ENCODE results near the gene MAZ. TPM values are rescaled to one million over a fixed set of nuclear protein-coding genes. Genes with fewer than 3 reads are reported as not detected.
"Not testable (repeated sequence)": the region's sequence is repeated elsewhere in the genome, so short reads cannot be mapped to it uniquely, and the experiment has no call there.

MAZ gene
- total RNA-seq, 1 donor from 2014 or later: 304 TPM

- no peak within 1 kb of the TSS for H3K4me3 Mint-ChIP-seq (ENCODE audit: unreplicated experiment)
- DNase-seq (ENCODE audit: extremely low spot score, unreplicated experiment): no peak
- peaks cover 16% of the 10 kb centered on the region for H3K27me3 Mint-ChIP-seq (ENCODE audit: unreplicated experiment)
- H3K4me1 Mint-ChIP-seq (ENCODE audit: unreplicated experiment): peaks cover 6% of the 10 kb centered on the region
- H3K9me3 Mint-ChIP-seq (ENCODE audit: unreplicated experiment): no peaks in the 10 kb centered on the region
- TF ChIP-seq CTCF (IDR thresholded peaks at IDR 0.05): no peak
- H3K27ac Mint-ChIP-seq (ENCODE audit: unreplicated experiment): no peak within 1 kb of the TSS
- H3K36me3 Mint-ChIP-seq (ENCODE audit: unreplicated experiment): no peaks in the 10 kb centered on the region
These were observed 28.6 kb upstream of the MAZ start, which contains the start of gene ZG16 for GRCh38 chr16:29777576-29778350. Gene ZG16, plus strand, starts transcription at chr16:29778256. Its CDS starts 1,011 bp downstream, at chr16:29779267.

- Mint-ChIP-seq H3K27me3 (ENCODE audit: unreplicated experiment) (peaks cover 13% of the 10 kb centered on the region), H3K9me3 (ENCODE audit: unreplicated experiment) (no peaks in the 10 kb centered on the region), H3K27ac (ENCODE audit: unreplicated experiment) (no peak overlapping the region), H3K36me3 (ENCODE audit: unreplicated experiment) (no peaks in the 10 kb centered on the region), H3K4me1 (ENCODE audit: unreplicated experiment) (peaks cover 6% of the 10 kb centered on the region), H3K4me3 (ENCODE audit: unreplicated experiment) (no peak overlapping the region)
- TF ChIP-seq CTCF (IDR thresholded peaks at IDR 0.05): no peak
- no peak for DNase-seq (ENCODE audit: extremely low spot score, unreplicated experiment)
These were observed 26.9 kb upstream of the MAZ start for GRCh38 chr16:29779474-29779873.

DNA sequence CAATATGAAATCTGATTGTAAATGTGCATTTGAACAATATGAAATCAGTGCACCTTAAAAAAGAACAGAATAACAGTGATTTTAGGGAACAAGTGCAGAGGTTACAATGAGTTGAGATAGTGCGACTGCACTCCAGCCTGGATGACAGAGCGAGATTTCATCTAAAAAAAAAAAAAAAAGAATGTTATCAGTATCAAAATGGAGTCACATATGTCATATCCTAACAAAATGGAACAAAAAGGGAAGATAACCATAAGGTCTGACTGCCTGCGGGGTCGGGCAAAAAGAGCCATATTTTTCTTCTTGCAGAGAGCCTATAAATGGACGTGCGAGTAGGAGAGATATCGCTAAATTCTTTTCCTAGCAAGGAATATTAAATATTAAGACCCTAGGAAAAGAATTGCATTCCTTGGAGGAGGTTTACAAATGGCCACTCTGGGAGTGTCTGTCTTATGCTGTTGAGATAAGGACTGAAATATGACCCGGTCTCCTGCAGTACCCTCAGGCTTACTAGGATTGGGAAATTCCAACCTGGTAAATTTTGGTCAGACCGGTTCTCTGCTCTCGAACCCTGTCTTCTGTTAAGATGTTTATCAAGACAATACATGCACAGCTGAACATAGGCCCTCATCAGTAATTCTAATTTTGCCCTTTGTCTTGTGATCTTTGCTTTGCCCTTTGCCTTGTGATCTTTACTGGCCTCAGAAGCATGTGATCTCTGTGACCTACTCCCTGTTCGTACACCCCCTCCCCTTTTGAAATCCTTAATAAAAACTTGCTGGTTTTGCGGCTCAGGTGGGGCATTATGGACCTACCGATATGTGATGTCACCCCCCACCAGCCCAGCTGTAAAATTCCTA lies 23.0 kb upstream of the MAZ start:
- peaks cover 13% of the 10 kb centered on the region for H3K4me1 Mint-ChIP-seq (ENCODE audit: unreplicated experiment)
- not testable (repeated sequence) for H3K36me3 Mint-ChIP-seq (ENCODE audit: unreplicated experiment); H3K27ac Mint-ChIP-seq (ENCODE audit: unreplicated experiment); DNase-seq (ENCODE audit: extremely low spot score, unreplicated experiment); H3K9me3 Mint-ChIP-seq (ENCODE audit: unreplicated experiment); H3K4me3 Mint-ChIP-seq (ENCODE audit: unreplicated experiment); H3K27me3 Mint-ChIP-seq (ENCODE audit: unreplicated experiment)

DNA sequence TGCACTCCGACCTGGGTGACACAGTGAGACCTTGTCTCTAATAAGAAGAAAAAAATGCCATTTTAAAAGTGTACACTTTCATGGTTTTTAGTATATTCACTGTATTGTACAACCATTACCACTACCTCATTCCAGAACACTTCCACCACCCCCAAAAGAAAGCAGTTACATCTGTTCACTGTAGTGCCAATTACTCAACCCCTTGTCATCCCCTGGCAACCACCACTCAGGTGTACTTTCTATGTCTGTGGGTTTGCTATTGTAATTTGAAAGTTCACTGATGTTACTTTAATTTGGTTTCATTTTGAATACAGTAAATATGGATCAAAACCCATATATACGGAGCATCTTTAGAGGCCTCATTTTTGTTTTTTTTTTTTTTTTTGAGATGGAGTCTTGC lies 22.2 kb upstream of the MAZ start:
- Mint-ChIP-seq H3K27me3 (ENCODE audit: unreplicated experiment) (peaks cover 5% of the 10 kb centered on the region), H3K27ac (ENCODE audit: unreplicated experiment) (no peak overlapping the region), H3K36me3 (ENCODE audit: unreplicated experiment) (no peaks in the 10 kb centered on the region), H3K4me3 (ENCODE audit: unreplicated experiment) (no peak overlapping the region), H3K4me1 (ENCODE audit: unreplicated experiment) (peaks cover 13% of the 10 kb centered on the region), H3K9me3 (ENCODE audit: unreplicated experiment) (no peaks in the 10 kb centered on the region)
- no peak for DNase-seq (ENCODE audit: extremely low spot score, unreplicated experiment)
- TF ChIP-seq CTCF (IDR thresholded peaks at IDR 0.05): no peak

GRCh38 chr16:29784901-29785500 lies 21.3 kb upstream of the MAZ start:
- Mint-ChIP-seq H3K9me3 (ENCODE audit: unreplicated experiment) (no peaks in the 10 kb centered on the region), H3K4me1 (ENCODE audit: unreplicated experiment) (peaks cover 12% of the 10 kb centered on the region), H3K27me3 (ENCODE audit: unreplicated experiment) (peaks cover 5% of the 10 kb centered on the region), H3K36me3 (ENCODE audit: unreplicated experiment) (no peaks in the 10 kb centered on the region), H3K4me3 (ENCODE audit: unreplicated experiment) (peak overlapping the region; percentile 62), H3K27ac (ENCODE audit: unreplicated experiment) (no peak overlapping the region)
- peak; percentile 72 for TF ChIP-seq CTCF (IDR thresholded peaks at IDR 0.05)
- DNase-seq (ENCODE audit: extremely low spot score, unreplicated experiment): no peak

DNA sequence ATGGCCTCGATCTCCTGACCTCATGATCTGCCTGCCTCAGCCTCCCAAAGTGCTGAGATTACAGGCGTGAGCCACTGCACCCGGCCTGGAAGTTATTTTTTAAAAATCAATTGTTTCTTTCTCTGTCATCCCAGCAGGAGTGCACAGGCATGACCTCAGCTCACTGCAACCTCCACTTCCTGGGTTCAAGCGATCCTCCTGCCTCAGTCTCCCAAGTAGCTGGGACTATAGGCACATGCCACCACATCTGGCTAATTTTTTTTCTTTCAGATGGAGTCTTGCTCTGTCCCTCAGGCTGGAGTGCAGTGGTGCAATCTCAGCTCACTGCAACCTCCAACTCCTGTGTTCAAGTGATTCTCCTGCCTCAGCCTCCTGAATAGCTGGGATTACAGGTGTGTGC lies 19.2 kb upstream of the MAZ start:
- H3K9me3 Mint-ChIP-seq (ENCODE audit: unreplicated experiment); H3K27me3 Mint-ChIP-seq (ENCODE audit: unreplicated experiment); H3K27ac Mint-ChIP-seq (ENCODE audit: unreplicated experiment); DNase-seq (ENCODE audit: extremely low spot score, unreplicated experiment); H3K36me3 Mint-ChIP-seq (ENCODE audit: unreplicated experiment); H3K4me3 Mint-ChIP-seq (ENCODE audit: unreplicated experiment): not testable (repeated sequence)
- H3K4me1 Mint-ChIP-seq (ENCODE audit: unreplicated experiment): peaks cover 27% of the 10 kb centered on the region

Data from osteocyte (in vitro differentiated cells).